ENCODE measurements around the gene TBC1D4.

TBC1D4 gene

DNA sequence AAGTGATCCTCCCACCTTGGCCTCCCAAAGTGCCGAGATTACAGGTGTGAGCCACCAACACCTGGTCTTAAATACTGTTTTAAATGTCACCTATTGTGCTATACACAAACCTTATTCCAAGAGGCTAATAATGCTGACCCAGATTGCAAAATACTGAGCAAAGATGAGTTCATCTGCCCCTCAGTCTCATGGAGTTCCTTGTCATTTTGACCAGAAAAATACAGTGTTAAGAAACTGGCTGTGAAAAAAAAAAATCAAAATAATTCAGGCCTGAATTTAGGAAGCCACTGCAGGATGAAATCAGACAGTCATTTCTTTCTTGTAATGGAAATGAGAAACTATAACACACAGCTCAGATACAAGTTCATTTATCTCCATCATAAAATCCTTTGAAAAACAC, 59.9 kb downstream of the TBC1D4 start:
- DNase-seq (ENCODE audit: insufficient read length, low spot score) (no peak), FAIRE-seq (no peak)

DNA sequence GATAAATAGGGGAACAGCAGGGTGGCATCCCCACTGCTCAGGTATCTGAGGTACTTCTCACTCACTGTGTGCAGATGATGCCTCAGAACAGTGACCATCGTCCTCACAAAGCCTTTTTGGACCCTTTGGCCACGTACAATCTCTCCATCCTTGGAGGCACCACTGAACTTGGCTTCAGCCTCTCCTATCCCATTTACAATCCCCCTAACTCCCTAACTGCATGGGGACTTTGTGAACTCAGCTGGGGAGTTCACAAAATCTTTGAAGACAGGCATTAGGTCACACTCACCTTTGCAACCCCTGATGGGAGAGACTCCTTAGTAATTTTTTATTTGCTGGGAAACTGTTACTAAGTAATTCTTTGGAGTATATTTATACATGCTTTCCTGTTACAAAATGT, 60.8 kb downstream of the TBC1D4 start:
- FAIRE-seq, result no peak
- no peak for DNase-seq (ENCODE audit: insufficient read length, low spot score)

DNA sequence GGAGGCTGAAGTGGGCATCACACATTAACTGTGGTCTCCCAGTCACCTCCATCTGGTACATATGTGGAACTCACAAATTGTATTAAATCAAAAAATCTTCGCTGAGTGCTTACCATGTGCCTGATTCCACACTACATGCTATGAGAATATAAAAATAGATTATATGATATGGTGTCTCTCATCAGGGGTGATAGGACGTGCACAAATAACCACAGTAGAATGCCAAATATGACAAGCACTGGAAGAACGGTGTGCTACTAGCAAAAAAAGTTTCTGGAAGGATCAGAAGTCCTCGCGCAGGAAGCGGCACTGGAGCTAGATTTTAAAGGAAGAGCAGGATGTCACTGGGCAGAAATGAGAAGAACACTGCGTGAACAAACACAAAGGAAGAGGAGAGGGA, 62.3 kb downstream of the TBC1D4 start:
- FAIRE-seq, result no peak
- DNase-seq (ENCODE audit: insufficient read length, low spot score), result no peak

DNA sequence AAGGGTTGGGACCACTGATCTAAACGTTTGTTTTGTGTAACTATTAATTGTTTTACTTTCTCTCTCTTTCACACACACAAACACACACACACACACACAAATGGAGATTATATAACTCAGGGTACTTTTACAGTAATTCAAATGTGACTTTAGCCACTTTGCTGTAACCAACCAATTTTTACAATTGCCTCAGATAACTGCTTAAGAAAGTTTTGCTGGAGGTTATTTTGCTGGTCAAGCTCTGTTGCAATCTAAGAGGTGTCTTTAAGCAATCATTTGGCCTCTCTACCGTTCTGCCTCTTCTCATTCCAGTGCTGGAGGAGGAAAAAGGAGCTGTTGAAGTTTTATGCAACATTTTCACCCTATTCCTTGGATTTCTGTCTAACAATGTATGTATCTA, 63.0 kb downstream of the TBC1D4 start:
- FAIRE-seq, result no peak
- DNase-seq (ENCODE audit: insufficient read length, low spot score), result no peak

DNA sequence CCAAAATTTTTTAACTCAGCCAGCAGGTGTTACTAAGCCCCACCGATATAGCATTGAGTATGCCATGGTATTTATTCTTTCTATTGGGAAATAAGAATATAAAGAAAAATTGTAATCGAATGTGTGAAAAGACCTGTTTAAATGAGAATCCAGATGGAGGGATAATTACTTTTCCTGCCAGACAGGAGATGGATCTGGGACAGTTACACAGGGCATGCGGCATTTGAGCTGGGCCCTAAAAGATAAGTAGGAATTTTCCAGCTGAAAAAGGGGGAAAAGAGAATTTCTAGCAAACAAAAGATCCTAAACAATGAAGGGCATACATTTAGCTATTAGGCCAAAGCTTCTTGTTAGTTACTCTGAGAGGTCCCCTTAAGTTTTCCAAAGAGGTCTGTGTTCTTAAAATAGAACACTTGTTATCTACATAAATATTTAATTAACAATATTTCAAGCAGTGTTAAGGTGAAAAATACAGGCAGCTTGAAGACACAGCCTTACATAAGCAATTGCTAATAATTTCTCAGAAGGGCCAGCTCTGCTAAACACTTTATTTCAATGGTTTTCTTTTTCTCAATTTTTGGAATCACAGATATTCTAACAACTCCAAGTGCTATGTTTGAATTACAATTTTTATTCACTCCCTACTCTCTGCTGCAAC, 63.7 kb downstream of the TBC1D4 start:
- FAIRE-seq (no peak), DNase-seq (ENCODE audit: insufficient read length, low spot score) (no peak)

DNA sequence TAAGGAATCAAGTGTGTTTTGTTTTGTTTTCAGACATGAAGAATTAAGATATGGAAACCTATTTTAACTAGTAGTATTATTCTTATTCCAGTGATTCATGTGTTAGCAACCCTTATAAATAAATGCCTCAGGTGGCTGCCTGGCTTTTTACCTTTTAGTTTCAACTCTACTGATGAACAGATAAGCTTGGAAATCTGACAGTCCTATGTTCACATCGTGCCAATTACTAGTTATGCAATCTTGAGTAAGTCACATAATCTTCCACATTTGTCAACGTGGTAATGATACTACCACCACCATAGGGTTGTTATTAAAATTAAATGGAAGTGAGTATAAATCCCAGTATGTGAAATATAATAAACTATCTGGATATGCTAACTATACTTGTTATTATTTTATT, 64.3 kb downstream of the TBC1D4 start:
- DNase-seq (ENCODE audit: insufficient read length, low spot score) (no peak), FAIRE-seq (no peak)

DNA sequence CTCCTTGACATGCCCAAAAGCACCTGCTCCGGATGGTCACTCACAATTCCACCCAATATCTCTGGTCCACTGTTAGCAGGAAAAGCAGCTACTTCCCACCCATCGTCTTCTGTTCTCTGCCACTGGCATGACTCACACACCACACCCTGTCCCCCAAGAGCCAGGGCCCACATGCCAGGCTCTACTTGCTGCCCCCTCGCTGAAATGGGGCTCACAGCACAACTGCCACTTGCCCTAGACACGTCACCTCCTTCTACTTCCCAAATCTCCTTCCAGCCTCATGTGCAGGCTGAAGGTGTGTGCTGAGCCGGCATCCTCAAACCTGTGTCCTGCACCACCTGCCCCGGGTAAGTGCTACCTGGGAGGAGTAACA, 65.0 kb downstream of the TBC1D4 start:
- FAIRE-seq, result no peak
- no peak for DNase-seq (ENCODE audit: insufficient read length, low spot score)

DNA sequence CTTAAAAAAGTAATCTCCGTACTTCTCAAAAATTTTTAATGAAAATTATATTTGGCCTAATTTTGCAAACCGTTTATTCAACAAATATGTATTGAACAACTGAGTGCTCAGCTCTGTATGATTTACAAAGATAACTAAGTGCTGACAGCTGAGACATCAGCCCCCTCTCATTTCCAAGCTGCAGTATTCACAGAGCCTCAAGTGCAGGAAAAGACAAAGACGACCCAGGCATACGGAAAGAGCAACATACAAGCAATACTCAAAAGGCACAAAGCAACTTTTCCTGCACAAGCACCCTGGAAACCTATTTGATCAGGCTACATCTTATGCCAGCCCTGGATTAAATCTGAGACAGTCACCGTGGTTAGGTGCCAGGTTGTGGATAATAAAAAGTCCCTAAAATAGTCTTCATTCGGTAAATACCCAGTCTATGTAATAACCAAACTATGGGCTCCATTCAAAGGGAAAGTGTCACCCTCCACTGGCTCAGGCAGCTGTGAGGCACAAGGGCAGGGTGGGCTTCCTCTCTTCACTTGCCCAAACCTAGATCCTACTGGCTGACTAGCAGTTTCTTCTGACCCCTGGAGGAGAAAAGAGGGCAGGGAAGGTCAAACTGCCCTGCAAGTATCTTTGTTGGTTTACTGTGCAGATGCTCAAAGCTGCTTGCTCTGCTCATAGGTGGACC, 65.5 kb downstream of the TBC1D4 start:
- DNase-seq (ENCODE audit: insufficient read length, low spot score), result no peak
- no peak for FAIRE-seq

DNA sequence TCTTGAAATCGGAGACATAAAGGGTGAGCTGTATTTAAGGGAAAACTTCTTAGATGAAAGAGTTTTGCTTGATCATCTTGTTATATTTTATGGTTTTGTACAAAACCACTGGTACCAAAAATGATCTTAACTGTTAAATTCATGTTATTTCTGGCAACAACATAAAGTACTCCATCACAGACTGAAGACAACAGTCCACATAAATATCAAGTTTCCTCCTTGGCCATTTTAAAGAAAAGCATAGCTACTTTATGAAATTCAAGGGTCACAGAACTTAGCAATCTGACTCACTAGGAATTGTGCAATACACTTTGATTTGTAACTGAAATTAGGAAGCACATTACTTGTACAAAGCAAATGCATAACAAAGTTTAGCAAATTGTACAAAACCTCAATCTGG, 66.3 kb downstream of the TBC1D4 start:
- FAIRE-seq (no peak), DNase-seq (ENCODE audit: insufficient read length, low spot score) (peak; percentile 29)

DNA sequence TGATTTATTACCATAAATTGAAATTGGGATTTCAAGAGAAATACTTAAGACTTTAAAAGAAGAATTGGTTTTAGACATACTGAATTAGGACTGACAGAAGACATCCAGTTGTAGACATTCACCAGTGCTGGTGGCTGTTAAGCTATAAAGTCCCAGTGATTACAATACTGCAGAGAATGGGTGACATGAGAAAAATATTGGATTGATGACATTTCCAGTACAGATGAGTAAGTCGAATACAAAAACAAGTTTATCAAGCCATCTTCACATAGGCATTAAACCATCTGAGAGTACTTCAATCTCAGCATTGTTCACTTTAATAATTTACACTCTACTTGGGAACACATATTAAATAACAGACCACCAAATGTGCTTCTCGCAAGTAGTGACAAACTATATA, 66.8 kb downstream of the TBC1D4 start:
- FAIRE-seq, result no peak

DNA sequence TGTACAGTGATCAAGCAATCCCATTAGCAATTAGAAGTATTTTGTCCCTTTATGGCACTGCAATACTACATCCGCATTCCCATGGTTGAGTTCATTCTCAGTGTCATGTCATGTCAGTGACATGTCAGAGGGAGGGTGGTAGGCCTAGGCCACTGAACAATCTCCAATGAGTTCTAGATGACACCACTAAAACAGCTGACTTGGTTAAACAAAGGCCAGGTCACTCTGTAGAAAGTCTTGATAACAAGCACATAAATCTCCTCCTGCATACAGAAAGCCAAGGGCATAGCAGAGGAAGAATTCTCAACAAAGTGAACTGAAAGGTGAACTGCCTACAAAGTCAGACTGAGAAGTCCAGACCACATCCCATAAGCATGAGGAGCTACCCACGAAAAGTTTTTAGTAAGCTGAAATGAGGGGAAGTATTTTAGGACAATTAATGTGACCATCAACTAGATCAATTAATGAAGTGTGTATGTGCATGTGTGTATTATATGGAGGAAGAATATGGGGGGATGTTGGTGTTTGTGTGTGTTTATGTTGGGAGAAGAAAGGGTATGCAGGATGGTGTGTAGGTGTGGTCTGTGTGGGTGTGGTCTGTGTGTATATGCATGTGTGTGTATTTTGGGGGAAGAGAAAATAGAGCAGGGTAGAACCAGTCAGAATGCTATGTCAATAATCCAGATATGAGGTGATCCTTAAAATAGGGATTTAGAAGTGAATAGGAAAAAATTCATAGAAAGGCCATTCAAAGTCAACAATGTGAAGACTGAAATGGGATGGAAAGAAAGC, 67.7 kb downstream of the TBC1D4 start:
- FAIRE-seq (no peak), DNase-seq (ENCODE audit: insufficient read length, low spot score) (no peak)

More for the DNA sequence above, 66.8 kb downstream of the TBC1D4 start:
- DNase-seq (ENCODE audit: insufficient read length, low spot score), result no peak

DNA sequence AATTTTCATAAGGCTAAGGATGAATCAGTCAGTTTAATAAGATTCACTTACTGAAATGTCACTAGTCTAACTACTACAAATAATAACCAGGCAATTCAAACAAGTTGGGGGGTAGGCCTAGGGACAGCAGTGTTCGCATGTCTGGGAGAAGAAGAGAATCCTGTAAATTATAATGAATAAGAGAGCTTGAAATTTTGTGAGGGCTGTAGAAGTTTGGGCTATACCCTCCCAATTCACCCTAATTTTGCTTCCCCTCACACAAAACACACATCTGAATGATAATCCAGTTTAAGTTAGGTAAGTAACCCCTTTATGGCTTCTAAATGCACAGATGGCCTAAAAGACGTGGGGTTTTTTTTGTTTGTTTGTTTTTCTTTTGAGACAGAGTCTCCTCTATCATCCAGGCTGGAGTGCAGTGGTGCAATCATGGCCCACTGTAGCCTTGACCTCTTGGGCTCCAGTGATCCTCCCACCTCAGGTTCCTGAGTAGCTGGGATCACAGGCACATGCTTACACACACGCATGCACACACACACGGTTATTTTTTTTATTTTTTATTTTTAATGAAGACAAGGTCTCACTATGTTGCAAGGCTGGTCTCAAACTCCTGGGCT, 69.9 kb downstream of the TBC1D4 start:
- DNase-seq (ENCODE audit: insufficient read length, low spot score), result no peak
- FAIRE-seq, result no peak

DNA sequence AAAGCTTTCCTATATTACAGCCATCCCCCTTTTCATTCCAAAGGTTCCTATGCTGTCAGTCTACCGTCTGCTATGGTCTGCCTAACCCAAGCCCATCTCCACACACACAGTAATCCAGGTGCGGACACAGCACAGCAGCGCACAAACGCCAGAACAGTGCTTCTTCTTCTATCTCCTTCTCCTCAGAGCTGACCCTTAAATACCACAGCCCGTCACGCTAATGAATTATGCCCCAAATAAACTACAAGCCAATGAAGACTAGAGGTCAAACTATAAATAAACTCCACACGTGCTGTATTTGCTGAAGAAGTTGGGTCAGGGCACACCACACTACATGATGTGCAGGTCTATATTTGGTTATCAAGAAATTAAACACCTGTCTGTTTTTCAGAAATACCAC, 71.8 kb downstream of the TBC1D4 start:
- DNase-seq (ENCODE audit: insufficient read length, low spot score), result no peak
- FAIRE-seq, result no peak

DNA sequence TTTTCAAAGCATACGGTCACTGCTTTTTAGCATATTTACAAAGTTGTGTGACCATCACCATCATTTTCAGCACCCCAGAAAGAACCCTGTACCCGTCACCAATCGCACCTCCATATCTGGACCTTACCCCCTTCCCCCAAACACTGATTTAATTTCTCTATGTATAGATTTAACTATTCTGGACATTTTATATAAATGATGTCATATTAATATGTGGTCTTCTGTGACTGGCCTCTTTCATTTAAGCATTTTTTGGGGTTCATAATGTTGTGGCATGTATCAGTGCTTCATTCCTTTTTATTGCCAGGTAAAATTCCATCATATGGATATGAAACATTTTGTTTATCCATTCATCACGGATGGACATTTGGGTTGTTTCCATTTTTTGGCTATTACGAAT, 74.0 kb downstream of the TBC1D4 start:
- FAIRE-seq (no peak), DNase-seq (ENCODE audit: insufficient read length, low spot score) (no peak)

DNA sequence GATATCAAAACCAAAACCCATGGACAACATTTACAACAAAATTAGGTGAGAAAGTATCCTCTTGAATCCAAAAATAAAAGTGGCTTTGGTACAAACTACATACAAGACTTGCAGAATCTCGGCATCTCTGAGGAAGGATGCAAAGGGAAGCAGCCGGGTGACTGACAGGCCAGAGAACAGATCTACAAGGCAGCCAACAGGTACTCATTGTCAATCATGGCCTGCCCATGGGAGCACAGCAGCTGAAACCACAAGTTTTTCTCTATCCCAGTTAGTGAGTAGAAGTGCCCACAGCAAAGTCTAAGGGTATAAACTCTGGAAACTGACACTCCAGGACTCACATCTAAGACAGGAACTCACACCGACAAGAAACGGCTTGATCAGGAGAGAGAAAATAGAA, 74.5 kb downstream of the TBC1D4 start:
- FAIRE-seq (no peak), DNase-seq (ENCODE audit: insufficient read length, low spot score) (no peak)

DNA sequence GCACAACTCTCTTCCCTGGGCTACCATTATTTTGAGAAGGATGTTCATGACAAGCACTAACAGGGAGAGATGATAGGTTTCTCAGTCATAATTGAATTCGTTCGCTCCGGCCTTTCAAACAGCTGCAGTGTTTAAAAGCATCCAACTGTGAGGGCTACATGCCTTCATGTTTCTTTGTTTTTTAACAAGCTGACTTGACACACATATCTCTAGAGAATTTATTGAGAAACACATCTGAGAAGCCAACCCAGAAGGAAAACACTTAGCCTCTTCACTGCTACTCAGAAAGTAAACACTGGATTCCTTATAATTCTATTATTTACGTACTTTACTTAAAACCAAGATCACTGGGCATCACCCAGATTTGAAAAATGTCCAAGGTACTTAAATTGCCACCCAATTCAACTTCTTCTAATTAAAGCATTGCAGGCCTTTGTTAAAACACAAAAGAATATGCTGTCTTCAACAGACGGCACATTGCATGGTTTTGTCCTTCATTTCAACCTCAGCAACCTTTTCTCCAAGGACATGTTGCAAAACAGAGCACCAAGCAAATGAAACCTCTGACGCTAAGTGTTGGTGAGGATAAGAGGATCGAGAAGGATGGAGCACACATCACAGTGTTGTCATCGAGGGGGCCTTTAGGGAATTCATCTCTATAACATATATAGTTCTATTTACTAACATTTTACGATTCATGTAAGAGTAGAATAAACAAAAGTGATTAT, 75.8 kb downstream of the TBC1D4 start:
- FAIRE-seq (no peak), DNase-seq (ENCODE audit: insufficient read length, low spot score) (no peak)

DNA sequence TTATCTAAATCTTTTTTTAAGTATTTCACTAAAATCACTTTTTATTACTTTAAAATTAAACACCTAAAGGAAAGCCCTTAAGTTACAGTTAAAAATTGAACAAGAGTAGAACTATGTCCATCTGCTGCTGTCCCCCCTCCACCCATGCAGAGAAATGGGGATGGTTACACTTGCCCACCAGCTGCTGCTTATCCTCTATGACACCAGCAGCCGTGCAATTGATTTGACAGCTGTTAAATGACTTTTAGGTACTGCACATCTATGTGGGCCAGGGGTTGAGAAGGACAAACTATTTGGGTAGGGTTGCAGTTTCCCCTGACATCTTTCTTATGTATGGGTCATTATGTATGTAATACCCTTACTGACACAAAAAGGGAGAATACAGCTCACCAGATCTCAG, 77.2 kb downstream of the TBC1D4 start:
- DNase-seq (ENCODE audit: insufficient read length, low spot score) (no peak), FAIRE-seq (no peak)

DNA sequence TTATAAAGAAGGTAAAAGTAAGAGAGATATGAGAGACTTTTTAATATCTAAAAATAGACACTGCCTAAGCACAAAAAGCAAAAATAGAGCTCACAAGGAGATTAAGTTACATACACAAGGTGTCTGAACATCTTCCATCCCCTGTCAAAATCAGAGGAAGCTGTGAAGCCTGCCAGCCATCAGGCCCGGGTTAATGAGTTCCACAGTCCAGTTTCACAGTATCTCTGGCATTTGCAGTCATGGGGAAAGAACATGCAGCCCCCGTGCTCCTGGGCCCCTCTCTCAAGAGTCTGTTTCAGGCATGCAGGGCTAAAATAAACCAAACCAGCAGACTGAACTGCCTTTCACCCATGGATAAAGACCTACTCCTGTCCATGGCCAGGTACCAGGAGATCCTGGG, 79.2 kb downstream of the TBC1D4 start:
- no peak for FAIRE-seq

DNA sequence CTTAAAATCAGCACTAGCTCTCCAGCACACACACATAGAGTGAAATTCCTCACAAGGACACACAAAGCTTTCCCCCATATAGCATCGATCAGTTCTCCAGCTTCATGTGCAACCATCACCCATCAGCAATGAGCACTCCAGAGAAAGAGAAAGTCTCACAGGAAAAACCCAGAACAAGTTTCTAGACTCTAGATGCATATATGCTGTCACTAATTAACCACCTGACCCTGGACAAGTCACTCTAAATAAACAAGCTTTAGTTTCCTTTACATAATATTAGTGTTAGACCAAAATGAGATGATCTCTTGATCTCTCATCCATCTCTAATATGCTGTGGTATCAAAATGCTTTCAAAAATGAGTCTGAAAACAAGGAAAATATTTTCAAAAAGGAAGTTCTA, 81.2 kb downstream of the TBC1D4 start:
- no peak for DNase-seq (ENCODE audit: insufficient read length, low spot score)
- no peak for FAIRE-seq

More for the DNA sequence above, 79.2 kb downstream of the TBC1D4 start:
- DNase-seq (ENCODE audit: insufficient read length, low spot score), result no peak

DNA sequence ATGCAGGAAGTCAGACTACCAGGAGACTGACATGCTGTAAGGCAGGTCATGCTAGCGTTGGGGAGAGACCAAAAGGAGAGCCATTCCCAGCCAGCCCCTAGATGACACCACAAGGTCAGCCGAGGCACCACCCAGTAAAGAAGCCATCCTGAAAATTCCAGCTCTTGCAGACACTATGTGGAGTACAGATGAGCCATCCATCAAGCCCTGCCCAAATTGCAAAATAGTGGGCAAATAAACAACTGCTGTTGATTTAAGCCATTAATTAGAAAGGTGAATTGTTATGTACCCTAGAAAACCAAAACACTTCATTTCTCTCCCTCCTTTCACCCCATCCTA, 82.1 kb downstream of the TBC1D4 start:
- FAIRE-seq (no peak), DNase-seq (ENCODE audit: insufficient read length, low spot score) (peak; percentile 4)
